ENCODE measurements around the gene SIN3A.

Gene SIN3A

DNA sequence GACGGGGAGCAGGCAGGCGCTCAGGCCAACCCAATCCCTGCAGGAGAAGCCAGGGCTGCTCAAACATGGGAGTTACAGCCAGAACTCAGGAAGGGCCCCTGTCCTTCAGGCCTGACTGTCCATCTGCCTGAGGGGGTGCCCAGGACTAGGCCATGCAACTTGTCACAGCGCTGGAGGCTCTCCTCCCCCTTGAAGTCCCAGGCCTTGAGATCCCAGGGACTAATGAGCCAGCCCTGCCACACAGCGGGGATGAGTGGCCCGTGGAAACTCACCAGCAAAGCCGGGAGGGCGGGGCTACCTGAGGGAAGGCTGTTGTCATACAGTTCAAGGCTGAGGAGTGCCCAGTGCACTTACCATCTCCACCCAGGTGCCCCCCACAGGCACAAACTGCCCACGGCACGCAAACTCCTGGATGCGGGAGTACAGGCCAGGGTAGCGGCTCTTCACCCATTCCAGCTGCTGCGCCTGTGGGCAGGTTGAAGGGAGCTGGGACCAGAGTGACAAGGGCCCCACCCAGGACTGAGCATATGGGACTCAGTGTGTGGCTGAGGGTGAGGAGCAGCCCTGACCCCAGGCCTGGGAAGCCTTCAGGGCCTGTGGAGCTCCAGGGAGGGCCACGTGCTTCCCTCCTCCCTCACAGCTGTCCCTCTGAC, 89.4 kb downstream of the SIN3A start:
- TF ChIP-seq, protein P1, sequence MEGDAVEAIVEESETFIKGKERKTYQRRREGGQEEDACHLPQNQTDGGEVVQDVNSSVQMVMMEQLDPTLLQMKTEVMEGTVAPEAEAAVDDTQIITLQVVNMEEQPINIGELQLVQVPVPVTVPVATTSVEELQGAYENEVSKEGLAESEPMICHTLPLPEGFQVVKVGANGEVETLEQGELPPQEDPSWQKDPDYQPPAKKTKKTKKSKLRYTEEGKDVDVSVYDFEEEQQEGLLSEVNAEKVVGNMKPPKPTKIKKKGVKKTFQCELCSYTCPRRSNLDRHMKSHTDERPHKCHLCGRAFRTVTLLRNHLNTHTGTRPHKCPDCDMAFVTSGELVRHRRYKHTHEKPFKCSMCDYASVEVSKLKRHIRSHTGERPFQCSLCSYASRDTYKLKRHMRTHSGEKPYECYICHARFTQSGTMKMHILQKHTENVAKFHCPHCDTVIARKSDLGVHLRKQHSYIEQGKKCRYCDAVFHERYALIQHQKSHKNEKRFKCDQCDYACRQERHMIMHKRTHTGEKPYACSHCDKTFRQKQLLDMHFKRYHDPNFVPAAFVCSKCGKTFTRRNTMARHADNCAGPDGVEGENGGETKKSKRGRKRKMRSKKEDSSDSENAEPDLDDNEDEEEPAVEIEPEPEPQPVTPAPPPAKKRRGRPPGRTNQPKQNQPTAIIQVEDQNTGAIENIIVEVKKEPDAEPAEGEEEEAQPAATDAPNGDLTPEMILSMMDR (IDR thresholded peaks at IDR 0.05; ENCODE audit: low read depth, low read length, missing control alignments): no peak
- no peak overlapping the region for H3K4me3 ChIP-seq (ENCODE audit: low read depth, low read length)
- no peak for DNase-seq (ENCODE audit: low read depth)
- in situ Hi-C loops (cut with HindIII; ENCODE audit: low sequenced_read_pairs): no loop called here

DNA sequence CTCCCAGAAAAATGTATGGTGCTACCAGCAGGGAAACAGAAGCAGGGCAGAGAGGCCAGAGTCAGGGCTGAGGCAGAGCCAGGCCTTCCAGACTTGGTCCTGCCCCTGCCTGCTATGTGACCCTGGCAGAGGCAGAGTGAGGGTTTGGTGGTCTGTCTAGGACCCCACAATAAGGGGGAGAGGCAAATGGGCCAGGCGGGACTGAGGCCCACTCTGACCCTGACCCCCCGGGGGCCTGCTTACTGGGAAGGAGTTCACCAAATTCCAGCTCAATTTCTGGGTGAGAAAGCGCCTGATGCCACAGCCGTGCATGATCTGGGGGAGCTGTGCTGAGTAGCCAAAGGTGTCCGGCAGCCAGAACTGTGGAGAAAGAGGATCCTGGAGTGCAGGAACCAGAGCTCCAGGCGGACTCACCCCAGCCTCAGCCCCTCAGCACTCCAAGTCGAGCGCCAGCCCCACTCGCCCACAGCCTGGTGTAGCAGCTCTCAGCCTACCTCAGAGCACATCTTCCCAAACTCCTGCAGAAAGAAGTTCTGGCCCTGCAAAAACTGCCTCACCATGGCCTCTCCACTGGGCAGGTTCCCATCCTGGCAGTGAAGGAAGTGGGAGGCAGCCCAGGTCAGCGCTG, 90.0 kb downstream of the SIN3A start:
- TF ChIP-seq, protein P1 (IDR thresholded peaks at IDR 0.05; ENCODE audit: low read depth, low read length, missing control alignments): no peak
- in situ Hi-C loops (cut with HindIII; ENCODE audit: low sequenced_read_pairs): no loop called here
- no peak for DNase-seq (ENCODE audit: low read depth)
- no peak overlapping the region for H3K4me3 ChIP-seq (ENCODE audit: low read depth, low read length)

DNA sequence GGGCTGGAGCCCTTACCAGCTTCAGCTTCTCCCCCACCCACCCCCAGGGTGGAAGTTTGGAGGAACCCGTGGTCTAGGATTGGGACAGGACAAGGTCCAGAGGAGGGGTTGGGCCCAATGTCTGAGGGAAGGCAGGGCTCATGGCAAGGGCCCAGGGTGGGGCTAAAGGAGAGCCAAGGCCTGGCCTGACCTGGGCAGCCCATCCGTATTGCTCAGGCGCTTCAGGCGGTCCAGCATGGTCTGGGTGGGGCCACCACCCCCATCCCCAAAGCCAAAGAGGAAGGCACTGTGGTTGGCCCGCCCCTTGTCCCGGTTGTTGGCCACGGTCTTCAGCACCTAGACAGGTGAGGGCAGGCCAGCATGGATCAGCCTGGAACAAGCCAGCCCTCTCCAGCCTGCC, 90.6 kb downstream of the SIN3A start:
- no peak for DNase-seq (ENCODE audit: low read depth)
- TF ChIP-seq, protein P1 (IDR thresholded peaks at IDR 0.05; ENCODE audit: low read depth, low read length, missing control alignments): no peak
- H3K4me3 ChIP-seq (ENCODE audit: low read depth, low read length): no peak overlapping the region
- in situ Hi-C loops (cut with HindIII; ENCODE audit: low sequenced_read_pairs): no loop called here

DNA sequence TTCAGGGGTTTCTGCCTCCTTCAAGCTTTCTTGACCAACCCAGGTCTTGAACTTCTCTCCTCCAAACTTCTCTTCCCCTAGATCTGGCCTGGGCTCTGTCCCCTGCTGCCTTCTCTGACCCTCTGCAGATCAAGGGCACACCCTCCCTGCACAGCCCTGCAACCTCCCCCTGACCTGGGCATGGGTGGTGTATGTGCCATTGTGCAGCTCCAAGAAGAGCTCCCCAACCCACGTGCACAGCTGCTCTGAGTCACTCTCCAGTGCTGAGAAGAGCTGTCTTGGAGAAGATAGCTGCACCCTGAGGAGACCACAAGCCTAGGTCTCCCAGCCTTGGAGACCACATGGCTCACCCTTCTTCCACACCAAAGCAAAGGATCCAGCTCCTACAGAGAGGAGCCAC, 91.1 kb downstream of the SIN3A start:
- H3K4me3 ChIP-seq (ENCODE audit: low read depth, low read length): no peak overlapping the region
- in situ Hi-C loops (cut with HindIII; ENCODE audit: low sequenced_read_pairs): no loop called here
- TF ChIP-seq, protein P1 (IDR thresholded peaks at IDR 0.05; ENCODE audit: low read depth, low read length, missing control alignments): no peak
- DNase-seq (ENCODE audit: low read depth): no peak

DNA sequence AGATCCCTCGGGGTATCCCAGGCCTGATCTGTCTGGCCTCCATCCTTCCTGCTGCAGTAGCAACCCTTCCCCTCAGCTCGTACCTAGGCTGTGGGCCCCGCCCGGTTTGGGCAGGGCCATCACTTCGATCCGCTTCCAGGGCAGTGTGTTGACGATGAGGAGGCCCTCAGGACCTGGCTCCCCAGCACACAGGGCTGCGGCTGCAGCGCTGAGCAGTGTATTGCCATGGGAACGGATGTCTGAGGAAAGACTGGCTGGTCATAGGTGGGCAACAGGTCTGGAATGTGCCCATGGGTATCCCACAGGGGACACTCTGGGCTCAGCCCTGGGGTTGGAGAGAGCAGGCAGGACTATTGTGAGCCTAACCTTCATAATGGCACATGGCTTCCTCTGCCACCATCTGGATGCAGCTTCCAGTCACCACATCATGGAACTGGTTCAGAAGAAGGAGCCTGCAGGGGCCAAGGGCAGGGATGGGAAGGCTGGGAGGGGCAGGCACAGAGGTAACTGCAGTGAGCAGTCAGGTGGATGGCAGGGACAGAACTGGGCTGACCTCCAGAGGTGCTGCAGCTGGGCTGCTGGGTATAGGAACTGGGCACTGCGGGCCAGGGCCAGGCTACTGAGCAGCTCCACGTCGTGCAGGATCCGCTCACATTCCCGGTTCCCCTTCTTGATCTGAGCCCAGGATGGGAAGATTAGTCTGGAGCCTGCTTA, 91.8 kb downstream of the SIN3A start:
- DNase-seq (ENCODE audit: low read depth): no peak
- no peak overlapping the region for H3K4me3 ChIP-seq (ENCODE audit: low read depth, low read length)
- in situ Hi-C loops (cut with HindIII; ENCODE audit: low sequenced_read_pairs): no loop called here
- TF ChIP-seq, protein P1 (IDR thresholded peaks at IDR 0.05; ENCODE audit: low read depth, low read length, missing control alignments): no peak

DNA sequence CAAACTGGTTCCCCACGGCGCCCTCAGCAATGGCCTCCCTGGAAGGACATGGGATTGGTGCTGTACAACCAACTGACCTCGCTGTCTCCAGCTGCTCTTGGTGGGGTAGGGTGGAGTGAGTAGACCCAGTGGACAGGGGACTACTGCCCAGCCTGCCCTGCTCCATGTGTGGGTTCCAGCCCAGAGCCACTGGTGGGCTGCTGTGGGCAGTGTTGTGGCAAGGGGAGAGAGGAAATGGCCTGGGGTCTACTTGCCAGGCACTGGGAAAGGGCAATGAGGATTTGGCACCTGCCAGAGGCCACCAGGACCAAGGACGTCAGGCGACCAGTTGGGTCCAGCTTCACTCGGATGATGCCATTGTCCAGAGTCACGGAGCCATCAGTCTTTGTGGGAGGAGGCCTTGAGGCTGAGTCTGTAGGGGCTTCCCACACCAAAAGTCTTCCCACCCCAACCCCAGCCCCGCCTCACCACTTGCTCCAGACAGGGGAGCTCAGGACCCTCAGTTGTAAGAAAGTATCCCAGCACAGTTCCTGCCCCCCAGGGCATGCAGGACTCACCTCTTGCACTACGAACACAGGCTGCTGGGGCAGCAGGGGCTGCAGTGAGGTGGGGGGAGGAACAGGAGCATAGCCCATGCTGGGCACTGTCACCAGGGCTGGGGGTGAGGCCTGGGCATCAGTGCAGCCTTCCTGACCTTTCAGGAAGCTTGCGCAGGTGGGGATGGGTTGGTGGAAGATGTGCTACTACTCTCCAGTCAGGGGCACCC, 92.5 kb downstream of the SIN3A start:
- H3K4me3 ChIP-seq (ENCODE audit: low read depth, low read length): no peak overlapping the region
- TF ChIP-seq, protein P1 (IDR thresholded peaks at IDR 0.05; ENCODE audit: low read depth, low read length, missing control alignments): no peak
- DNase-seq (ENCODE audit: low read depth): no peak
- in situ Hi-C loops (cut with HindIII; ENCODE audit: low sequenced_read_pairs): no loop called here
